ENCODE results near the gene SRGAP3. TPM values are rescaled to one million over a fixed set of nuclear protein-coding genes. Genes with fewer than 3 reads are reported as not detected.
A peak's percentile ranks its signal among the peaks of the same experiment; 100 is the strongest.
"Not testable (repeated sequence)": the region's sequence is repeated elsewhere in the genome, so short reads cannot be mapped to it uniquely, and the experiment has no call there.

SRGAP3 gene
- polyA plus RNA-seq (ENCODE audit: insufficient read depth in 1 of 5, insufficient read length in 5 of 5, low replicate concordance in 1 of 5): 10 to 100 TPM; 20.3 to 22.3 (median 20.7) TPM
- long read RNA-seq, donor 1: 0 reads
- long read RNA-seq, donor 2: 0 reads
- long read RNA-seq, donor 3: 0 reads
- long read RNA-seq, donor 4: 0 reads
- long read RNA-seq, donor 5: 0 reads
- long read RNA-seq, donor 6, full-length matches to known transcripts: 1 of 1 reads
- long read RNA-seq, donor 6, partial matches to known transcripts: 0 of 1 reads
- long read RNA-seq, donor 6, other reads (novel, unspliced or antisense): 0 of 1 reads
- long read RNA-seq, donor 7, full-length matches to known transcripts: 1 of 1 reads
- long read RNA-seq, donor 7, partial matches to known transcripts: 0 of 1 reads
- long read RNA-seq, donor 7, other reads (novel, unspliced or antisense): 0 of 1 reads
- long read RNA-seq, donor 8: 0 reads

DNA sequence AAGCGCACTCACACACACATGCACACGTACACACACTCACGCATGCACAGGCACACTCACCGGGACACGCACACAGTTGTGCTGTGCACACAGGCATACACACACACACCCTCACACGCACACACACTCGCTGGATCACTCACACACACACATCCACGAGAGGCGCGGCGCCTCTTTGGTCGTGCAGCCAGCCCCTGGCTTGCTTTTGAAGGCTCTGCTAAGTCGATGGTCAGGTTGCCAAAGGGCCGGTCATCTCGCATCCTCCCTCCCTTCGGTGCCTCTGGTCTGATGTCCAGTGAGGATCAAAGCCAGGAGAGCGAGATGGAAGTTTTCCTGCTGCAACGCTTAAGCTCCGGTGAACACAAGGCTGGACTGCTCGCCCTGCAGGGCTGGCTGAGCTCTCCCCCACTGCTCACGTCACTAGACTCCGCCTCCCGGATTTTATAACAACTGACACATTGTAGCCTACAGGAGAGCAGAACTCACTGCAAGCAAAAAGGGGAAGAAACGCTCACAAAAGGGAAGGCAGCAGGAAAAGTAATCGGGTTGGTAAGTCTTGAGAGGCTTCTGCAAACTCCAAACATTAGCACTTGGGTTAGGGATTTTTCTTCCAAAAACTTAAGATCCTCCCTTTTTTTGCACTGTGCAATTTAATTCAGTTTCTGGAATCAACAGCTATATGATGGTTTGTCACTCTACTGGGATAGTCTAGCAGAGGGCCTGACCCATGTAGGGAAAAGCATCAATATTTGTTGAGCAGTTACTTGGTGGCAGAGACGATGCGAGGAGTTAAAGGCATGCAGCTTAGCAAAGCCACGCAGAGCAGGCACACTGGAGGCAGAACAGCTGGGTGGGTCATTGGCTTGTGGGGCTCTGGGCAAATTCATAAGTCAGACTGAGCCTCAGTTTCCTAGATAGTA is at the start of gene SRGAP3:
TSS of gene SRGAP3 (minus strand) at position 374 of the 920 bp plus-strand sequence. CDS start 695 bp downstream, outside the sequence.
- DNase-seq: peak; percentile 90 to 93

DNA sequence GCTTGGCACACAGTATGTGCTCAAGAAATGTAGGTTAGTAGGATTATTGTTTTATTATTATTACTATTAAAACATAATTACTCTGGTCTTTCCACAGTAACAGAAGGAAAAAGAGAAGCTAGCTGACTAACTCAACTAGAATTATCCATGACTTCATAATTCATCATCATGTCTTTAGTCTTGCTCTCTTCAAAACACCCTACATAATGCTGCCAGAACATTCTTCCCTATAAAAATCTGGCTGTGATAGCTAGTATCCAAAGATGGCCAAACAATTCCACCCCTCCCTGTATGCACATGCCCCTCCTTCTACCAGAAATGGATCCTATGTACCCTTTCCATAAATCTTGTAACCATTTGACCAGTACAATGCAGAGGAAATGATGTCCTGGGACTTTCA is 48.8 kb upstream of the SRGAP3 start:
- no peak for DNase-seq

DNA sequence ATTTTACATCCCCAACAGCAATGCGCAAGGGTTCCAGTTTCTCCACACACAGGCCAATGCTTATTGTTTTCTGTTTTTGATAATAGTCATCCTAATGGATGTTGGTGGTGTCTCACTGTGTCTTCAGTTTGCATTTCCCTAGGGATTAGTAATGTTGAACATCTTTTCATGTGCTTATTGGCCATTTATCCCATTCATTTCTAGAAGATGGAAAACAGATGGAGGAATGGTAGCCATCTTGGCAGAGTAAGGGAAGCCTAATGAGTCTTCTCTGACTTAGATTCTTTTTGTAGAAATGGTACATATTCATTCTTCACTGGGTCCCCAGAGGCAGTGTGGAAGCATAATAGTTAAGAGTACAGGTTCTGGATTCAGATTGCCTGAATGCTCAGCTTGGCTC is 46.8 kb upstream of the SRGAP3 start:
- DNase-seq: no peak

DNA sequence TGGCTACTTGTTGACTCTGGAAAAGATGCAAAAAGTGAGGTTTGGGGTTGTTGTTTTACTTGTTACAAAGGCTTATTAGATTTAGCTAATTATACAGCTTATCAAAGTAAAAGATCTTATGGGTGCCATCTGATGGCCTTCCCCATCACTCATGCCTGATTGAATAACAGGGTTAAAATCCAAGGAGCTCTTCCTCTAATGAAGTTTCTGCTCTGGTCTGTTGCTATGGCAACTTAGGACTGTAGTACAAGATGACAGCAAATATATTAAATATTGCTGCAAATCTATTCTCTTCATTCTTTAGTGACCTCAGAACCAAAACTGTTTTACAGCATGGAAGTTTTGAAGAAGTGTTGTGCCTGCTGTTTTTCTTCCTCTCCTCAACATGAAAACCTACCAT is 45.6 kb upstream of the SRGAP3 start:
- DNase-seq: no peak

DNA sequence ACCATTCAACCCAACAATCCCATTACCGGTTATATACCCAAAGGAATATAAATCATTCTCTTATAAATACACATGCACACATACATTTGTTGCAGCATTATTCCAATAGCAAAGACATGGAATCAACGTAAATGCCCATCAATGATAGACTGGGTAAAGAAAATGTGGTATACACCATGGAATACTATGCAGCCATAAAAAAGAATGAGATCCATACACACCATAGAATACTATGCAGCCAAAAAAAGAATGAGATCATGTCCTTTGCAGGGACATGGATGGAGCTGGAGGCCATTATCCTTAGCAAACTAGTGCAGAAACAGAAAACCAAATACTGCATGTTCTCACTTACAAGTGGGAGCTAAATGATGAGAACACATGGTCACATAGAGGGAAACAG is 44.5 kb upstream of the SRGAP3 start:
- DNase-seq: not testable (repeated sequence)

DNA sequence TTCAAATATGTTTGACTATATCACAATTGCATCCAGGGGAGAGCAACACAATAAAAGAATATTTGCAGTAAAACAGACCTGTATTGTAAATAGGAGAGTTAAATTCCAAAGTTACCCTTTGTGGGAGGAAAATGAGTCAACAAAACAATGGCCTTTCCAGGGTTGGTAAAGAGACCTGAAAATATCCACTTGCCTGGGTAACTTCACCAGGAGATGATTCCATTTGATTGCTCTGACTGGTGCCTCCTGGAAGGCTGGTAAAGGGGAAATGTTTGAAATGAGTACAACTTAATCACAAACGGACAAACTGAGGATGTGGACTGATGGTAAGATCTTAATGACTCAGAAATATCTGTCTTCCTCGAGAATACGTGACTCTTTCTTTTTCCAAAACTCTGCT is 43.6 kb upstream of the SRGAP3 start:
- DNase-seq: no peak

DNA sequence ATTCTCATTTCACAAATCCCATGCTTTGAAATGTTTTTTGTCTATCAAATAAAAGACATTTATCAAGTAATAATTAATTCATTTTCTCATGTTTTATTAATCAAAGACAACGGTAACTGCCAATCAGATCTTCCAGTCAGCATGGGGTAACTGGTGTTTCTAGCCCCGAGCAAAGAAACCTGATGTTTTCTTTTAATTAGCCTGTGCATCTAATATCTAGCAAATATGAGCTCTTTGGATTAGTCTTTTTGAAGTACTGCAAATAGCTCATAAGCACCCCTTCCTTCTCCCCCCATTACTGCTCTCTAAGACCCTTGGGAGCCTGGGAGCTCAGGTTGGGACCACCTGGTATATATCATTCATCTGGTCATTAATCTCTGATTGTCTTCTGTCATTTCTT is 43.1 kb upstream of the SRGAP3 start:
- no peak for DNase-seq

DNA sequence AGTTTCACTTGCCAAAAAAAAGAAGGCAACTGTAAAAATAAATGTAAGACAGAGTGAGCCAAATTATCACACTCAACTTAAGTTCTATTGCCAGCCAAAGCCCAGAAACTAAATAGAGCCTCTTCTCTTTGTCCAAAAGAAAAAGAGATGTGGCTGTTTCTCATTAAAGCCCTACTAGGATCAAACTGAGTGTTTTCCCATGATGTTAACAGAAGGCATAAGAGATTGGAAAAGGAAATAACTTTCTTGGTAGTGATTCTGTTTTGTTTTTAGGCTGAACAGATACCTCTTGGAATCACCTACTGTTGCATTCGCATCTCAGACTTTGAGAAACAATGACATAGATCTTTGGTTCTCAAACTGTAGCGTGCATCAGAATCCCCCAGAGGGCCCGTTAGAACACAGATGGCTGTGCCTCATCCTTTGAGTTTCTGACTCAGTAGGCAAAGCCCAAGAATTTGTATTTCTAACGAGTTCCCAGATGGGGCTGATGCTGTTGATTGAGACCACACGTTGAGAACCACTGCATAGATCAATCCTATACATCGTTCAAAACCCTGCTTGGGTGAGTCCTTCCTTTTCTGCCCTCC is 42.5 kb upstream of the SRGAP3 start:
- DNase-seq: no peak

DNA sequence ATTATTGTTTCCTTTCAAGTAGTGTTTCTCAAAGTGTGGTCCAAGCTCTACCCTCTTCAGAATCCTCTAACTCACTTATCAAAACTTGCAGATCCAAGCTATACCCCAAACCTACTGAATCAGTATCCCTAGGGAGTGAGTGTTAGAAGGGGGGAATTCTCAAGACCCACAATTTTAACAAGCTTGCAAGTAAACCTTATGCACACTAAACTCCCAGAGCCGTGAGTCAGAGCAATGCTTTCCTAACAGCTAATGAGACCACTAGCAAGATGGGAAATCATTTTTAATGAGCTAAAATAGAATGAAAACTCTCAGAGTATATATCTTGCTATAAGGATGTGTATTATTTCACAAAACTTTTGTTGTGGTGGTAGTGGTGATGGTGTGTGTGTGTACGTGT is 41.1 kb upstream of the SRGAP3 start:
- no peak for DNase-seq

DNA sequence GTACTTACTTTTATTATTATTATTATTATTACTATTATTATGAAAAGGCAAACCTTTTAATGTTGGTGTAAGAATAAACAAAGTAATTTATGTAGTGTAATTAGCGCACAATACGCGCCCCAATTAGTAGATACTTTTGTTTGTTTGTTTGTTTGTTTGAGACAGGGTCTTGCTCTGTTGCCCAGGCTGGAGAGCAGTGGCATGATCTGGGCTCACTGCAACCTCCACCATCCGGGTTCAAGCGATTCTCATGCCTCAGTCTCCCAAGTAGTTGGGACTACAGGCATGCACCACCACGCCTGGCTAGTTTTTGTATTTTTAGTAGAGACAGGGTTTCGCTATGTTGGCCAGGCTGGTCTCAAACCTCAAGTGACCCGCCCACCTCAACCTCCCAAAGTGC is 32.1 kb upstream of the SRGAP3 start:
- DNase-seq: not testable (repeated sequence)

DNA sequence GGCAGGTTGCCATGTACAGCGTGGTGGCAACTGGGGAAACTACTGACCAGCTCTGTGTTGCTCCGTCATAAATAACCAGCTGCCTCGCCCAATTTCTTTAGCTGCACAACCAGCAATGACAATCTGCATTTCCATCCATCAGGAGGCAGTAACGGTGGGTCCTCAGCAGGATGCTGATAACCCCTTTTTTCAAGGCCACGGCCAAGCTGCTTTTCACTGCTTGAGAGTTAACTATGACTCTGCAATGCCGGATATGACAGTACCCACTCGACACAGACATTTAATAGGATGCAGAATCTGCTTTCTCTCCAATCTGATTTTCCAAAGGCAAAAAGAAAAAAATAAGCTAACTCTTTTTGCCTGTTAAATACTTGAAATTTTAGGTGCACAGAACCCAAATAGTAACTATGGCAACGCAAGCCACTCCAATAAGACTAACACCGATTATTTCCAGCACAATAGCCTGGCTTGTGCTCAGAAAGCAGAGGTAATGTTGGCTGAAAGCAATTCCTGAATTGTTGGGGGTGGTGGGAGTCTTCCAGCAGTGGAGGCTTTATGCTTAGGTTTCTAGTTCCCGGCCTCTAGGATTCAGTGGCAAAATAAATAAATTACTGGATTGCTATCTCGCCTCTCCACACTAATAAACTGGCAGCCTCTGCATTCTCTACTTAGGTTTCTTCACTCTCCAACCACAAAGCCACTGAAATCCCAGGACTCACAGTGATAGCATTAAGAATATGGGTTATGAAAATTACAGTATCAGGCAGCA is 31.2 kb upstream of the SRGAP3 start:
- peak; percentile 23 to 34 for DNase-seq

DNA sequence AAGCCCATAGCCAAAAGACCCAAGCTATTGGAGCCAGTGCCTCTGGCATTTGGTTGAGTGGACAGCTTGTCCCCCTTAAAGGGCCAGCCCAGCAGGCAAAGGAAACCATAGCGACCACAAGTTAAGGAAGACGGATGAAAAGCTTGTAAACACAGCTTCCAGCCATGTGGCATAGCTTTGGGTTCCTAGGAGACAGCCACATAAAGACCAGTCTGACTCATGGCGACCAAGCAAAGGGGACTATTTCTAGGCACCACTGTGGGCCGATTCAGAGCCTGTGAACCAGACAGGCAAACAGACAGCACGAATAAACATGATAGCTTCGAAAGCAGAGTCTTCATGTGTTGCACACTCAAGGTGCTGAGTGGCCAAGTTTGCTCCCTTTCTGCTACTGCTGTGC is 30.5 kb upstream of the SRGAP3 start:
- DNase-seq: peak in 1 of 2 donors; percentile 2

DNA sequence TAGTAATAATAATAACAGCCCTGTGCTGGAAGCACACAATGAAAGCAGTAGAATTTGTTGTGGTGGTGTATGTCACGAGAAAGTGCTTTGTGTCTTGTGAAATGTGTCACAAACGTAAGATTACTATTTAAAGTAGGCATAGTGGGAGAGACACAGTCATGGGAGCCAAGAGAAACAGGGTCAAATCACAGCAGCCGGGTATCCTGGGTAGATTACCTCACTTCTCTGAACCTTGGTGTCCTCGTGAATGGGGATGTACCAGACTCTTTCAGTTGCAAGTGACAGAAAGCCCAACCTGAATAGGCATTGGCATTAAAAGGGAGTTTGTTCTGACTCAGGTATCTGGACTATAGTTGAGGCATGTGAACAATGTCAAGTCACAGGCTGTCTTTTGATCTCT is 29.1 kb upstream of the SRGAP3 start:
- DNase-seq: no peak

DNA sequence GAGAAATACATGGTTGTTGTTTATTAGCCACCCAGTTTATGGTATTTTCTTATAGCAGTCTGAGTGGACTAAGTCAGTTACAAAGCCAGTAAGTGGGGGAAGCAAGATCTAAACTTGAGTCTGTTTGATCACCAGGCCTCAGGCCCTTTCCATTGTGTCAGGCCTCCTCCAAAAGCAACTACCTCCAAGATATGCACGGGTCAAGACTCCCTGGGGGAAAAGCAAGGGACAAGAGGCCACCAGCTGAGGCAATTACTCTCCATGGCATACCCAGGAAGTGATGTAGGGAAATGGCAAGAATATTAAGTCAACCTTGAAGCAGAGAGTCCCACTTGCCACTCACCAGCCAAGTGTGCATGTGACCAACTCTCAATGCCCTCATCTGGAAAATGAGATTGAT is 28.6 kb upstream of the SRGAP3 start:
- no peak for DNase-seq

DNA sequence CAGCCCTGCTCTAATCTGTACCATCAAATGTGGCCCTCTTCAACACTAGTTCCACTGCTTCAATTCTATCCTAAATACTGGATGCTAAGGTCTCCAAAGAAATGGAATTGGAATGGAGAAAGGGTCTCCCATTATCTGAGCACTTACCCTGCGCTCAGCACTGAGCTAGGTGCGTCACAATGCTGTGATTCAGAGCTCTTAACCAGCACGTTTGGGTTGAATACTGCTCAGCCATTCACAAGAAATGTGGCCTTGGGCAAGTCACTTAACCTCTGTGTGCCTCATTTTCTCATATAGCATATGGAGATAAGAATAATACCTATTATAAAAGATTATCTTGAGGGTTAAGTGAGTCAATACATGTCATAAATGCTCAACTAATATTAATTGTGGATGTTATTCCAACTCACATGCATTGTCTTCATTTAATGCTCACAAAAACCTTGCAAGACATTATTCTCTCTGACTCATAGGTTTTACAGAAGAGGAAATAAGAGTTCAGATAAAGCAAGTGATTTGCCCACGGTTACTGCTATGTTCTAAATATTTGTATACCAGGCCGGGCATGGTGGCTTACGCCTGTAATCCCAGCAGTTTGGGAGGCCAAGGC is 27.4 kb upstream of the SRGAP3 start:
- DNase-seq: no peak

DNA sequence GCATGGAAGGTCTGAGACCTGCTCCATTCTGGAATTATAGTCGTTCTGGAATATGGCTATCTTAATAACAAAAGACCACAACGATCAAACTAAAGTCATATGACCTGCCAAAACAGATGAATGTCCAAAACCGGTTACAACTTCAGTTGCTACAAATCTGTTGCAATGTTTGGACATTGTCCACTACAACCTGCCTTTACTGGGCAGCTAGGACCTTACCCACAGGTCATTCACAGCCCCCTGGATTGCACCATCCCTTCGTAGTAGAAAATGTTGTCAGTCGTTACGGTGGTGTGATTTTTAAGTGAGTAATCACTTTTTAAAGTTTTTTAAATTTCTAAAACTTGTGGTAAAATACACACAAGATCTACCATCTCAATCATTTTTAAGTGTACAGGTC is 22.5 kb upstream of the SRGAP3 start:
- no peak for DNase-seq

DNA sequence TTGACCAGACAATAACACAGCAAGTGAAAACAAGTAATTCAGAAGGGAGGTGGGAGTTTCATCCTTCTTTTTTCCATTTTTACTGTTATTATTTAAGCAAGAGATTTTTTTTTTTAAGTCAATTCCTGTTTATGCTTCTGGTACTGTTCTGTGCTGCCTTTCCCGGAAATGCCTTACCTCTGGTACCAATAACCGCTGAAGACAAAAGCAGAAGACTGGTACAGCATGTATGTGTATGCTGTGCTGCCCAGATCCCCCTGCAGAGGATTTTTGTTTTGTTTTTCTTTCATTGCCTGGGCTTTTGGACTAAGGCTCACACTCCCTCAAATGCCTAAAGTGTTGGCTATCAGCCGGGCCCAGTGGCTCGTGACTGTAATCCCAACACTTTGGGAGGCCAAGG is 21.3 kb upstream of the SRGAP3 start:
- no peak for DNase-seq

DNA sequence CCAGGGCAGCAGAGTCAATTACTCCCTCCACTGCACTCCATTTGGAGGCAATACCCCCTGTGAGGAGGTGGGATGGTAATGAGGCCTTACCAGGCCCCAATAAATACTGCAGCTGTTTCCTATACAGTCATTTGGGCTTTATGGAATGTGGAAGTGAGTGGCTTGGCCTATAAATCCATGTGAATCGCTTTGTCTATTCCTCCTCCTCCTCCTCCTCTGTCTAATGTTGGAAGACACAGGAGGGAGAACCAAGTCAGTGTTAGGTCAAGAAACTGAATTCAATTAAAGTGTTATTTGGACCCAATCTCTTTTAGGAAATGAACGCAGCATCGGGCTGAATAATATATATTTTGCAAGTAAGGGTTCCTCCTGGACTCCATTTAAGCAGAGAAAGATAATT is 17.3 kb upstream of the SRGAP3 start:
- DNase-seq: no peak

DNA sequence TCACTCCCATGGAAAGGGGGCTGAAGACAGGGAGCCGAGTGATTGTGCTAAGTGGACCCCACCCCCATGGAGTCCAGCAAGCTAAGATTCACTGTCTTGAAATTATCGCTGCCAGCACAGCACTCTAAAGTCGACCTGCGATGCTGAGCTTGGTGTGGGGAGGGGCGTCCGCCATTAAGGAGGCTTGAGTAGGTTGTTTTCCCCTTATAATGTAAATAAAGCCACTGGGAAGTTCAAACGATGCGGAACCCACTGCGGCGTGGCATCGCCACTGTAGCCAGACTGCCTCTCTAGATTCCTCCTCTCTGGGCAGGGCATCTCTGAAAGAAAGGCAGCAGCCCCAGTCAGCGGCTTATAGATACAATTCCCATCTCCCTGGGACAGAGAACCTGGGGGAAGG is 10.9 kb upstream of the SRGAP3 start:
- DNase-seq: no peak

DNA sequence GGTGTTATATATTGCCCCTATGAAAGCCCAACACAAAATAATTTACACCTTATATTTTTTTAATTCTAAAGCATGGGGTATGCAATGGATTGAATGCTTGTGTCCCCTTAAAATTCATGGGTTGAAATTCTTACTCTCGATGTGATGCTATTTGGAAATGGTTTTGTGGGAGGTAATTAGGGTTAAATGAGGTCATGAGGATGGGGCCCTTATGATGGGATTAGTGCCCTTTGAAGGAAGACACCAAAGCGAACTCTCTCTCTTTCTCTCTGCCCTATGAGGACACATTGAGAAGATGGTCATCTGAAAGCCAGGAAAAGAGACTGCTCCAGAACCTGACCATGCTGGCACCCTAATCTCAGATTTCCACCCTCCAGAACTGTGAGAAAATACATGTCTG is 7.6 kb upstream of the SRGAP3 start:
- no peak for DNase-seq

DNA sequence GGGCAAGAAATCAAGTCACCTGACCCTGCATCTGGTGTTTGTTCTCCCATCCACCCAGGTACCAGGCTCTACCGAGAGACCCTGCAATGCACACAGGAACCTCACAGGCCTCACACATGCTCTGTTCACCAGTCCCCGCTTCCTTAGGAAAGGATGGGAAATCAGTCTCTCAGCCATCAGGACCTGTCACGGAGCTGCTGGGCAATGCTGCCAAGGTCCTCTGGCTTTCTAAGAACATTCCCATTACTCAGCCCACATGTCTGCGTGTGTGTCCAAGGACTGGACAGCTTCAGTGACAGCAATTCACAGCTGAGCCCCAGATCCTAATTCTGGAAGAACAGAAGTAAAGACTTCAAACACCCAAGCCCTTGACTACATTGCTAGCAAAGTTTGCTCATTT is 6.5 kb upstream of the SRGAP3 start:
- DNase-seq: no peak
